Stimulated activated CD8-positive, alpha-beta memory T cell treated with anti-CD3 and anti-CD28 coated beads, Interleukin-7, amount 100 ng/mL, for 1 hour (primary cell): ENCODE results near the gene GAPT.

Experiments
- DNase-seq, 2 donors: peaks; one replicate each; pipeline ENCODE4 v3.0.0-alpha.2; 2020; ENCODE audit warnings: low read depth in 2 of 2

The GAPT gene

DNA sequence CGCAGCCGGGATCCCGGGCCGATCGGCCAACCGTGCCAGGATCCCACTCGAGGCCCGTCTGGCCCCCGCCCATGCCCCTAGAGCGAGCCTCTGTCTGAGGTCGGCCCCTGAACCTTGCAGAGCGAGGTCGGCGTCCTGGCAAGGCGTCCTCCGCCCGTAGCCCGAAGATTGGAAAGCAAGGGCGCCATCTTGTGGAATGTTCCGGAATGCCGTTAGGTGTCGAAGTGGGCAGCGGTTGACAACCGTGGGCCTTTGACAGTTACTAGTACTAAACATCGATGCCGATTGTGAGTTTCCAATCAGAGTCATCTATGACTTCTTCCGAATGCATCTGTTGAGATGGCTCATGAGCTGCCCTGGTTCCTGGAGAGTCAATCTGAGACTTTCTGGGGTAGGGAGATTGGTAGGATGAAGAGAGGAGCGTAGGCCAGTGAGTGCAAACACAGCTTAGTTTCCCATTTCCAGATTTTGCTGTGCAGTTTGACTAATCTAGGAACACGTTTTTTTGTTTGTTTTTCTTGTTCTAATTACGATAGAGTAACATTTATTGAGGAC is 30.4 kb upstream of the GAPT start:
- peak; percentile 81 to 86 for DNase-seq

DNA sequence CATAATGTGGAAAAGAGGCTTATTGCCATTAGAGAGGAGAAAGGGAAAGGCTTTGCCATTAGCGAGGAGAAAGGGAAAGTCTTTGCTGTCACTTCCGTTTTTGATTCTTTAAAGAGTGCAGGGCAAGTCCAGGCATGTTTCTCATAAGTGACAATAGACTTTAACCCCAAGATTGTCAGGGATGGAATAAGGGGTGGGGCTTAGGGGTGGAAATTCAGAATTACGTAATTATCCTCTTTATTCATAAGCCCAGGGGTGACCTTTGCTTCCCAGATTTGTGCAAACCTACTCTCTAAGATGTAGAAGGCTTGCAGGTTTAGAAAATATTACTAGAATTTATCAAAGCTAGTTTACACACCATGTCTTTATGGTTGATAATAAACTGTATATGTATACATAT is 29.1 kb upstream of the GAPT start:
- no peak for DNase-seq

DNA sequence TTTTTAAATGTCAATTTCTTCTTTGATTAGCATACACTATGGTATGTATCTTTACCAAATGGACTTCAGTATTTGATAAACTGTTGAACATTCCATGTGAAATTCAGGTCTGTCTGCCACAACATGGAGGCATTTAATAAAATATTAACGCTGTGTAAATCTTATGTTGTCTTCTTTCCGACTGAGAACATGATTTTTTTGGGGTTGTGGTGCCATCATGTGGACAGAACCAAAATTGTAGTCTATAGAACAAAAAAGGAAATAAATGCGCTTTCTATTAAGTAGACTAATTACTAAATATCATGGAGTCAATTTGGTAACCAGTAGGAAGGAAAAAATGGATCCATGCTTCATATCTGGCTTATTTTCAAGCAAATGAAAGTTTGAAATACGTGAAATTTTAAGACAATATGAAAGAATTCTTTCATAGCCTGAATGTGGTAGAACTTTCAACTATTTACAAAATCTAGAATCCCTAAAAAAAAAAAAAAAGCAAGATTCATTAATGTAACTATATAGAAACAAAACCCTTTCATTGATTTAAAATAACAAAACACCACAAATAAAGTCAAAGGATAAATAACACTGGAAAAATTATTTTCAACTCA is 28.5 kb upstream of the GAPT start:
- DNase-seq, result no peak

DNA sequence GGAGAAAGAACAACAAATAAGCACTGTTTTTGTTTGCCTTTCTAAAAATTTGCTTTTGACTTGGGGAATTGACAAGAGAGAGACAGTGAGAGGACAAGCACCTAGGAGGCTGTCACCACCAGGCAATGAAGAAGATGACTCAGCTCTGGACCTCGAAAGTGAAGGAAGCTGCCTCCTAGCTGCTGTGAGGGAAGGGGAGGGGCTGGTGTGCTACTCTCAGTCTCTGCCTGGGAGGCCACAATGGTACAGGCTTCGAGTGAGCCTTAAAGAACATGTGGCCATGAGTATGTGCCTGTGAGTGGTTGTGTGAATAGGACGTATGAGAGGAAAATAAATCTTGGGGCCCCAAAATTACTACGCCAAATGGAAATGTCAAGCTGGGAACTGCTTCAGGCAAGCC is 24.3 kb upstream of the GAPT start:
- DNase-seq, result no peak

DNA sequence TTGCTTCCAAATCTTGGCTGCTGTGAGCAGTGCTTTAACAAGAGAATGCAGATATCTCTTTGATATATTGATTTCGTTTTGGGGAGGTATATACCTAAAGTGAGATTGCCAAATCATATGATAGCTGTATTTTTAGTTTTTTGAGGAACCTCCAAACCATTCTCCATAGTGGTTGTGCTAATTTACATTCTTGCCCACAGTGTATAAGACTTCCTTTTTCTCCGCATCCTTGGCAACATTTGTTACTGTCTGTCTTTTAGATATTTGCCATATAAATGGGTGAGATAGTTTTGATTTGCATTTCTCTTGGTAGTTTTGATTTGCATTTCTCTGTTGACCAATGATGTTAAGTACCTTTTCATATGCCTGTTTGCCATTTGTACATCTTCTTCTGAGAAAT is 21.3 kb upstream of the GAPT start:
- no peak for DNase-seq

DNA sequence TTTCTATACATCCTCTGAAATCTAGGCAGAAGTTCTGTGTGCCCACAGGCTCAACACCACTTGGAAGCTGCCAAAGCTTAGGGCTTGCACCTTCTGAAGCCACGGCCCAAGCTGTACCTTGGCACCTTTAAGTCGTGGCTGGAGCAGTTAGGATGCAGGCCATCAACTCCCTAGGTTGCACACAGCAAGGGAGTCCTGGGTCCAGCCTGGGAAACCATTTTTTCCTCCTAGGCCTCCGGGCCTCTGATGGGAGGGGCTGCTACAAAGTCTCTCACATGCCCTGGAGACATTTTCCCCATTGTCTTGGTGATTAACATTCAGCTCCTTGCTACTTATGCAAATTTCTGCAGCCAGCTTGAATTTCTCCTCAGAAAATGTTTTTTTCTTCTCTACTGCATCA is 15.8 kb upstream of the GAPT start:
- no peak for DNase-seq

DNA sequence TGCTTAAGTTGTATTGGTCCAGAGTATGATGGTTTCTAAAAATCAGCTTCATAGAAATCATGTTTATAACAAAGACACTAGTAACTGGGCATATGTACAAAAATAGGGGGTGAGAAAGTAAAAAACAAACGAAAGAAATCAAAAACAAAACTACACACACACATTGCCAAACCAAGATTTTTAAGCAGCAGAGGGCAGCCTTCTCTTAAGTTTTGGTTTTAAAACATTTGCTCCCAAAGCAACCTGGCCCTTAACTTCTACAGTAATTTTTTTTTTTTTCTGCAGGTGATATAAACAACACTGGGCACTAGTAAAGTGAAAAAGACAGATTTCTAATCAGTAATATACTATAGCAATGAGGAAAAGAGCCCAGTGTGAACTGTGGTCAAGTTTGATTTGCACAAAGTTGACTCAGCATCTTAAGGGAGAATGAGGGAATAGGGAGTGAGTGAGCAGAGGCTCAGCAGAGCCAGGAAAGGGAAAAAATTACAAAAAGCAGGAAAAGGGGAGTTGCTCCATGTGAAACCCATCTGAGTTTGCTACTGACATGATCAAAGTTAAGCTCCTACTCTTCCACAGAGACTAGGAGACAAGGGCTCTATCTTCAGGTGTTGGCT is 13.4 kb upstream of the GAPT start:
- DNase-seq, result no peak

DNA sequence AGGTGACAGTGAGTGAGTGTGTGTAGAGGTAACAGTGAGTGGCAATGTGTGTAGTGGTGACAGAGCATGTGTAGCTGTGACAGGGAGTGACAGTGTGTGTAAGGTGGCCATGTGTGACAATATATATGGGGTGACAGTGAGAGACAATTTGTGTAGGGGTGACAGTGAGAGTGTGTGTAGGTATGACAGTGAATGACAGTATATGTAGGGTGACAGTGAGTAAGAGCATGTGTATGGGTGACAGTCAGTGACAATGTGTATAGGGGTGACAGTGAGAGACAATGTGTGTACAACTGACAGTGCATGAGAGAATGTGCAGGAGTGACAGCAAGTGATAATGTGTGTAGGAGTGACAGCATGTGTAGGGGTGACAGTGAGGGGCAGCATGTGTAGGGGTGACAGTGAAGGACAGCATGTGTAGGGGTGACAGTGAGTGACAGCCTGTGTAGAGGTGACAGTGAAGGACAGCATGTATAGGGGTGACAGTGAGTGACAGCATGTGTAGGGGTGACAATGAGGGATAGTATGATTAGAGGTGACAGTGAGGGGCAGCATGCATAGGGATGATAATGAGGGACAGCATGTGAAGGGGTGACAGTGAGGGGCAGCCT is 10.1 kb upstream of the GAPT start:
- no peak for DNase-seq

DNA sequence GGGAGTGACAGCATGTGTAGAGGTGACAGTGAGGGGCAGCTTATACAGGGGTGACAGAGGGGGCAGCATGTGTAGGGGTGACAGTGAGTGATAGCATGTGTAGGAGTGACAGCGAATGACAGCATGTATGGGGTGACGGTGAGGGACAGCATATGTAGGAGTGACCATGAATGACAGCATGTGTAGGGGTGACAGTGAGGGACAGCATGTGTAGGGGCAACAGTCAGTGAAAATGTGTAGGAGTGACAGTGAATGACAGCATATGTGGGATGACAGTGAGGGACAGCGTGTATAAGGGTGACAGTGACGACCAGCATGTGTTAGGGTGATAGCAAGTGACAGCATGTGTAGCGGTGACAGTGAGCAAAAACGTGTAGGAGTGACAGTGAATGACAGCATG is 9.4 kb upstream of the GAPT start:
- no peak for DNase-seq

DNA sequence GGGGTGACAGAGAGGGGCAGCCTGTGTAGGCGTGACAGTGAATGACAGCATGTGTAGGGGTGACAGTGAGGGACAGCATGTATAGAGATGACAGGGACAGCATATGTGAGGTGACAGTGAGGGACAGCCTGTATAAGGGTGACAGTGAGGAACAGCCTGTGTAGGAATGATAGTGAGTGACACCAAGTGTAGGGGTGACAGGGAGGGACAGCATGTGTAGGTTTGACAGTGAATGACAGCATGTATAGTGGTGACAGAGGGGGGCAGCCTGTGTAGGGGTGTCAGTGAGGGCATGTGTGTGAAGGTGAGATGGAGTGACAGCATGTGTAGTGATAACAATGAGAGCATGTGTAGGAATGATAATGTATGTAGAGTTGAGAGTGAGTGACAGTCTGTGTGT is 8.7 kb upstream of the GAPT start:
- DNase-seq, result no peak

DNA sequence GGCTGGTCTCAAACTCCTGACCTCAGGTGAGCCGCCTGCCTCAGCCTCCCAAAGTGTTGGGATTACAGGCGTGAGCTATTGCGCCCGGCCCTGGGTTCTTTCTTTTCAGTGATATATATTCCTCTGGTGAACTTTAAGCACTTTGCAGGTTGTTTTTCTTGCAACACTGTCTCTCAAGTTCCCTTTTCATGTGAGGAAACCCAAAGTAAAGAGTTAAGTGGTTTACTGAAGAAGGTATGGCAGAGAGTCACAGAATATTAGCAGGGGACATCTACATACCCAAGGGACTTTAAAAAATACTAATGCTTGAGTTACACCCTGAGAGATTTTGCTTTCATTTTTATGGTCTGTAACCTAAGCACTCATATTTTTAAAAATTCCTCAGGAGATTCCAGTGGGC is 6.7 kb upstream of the GAPT start:
- DNase-seq, result no peak

DNA sequence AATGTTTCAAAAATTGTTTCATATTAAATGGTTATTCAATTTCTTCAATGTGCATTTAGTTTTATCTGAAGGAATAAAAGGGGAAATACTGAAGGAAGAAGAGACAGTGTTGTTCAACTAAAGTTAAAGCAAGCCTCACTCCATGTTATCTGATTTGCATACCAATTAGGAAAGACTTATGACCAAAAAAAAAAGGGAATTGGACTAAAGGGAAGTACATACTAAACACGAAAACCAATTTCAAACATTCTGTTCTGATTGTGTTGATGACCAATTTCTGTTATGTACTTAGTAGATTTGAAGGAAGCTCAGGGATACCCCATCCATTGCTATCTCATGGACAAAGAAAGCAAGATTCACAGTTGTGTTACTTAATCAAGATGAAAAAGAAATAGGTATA is 4.9 kb upstream of the GAPT start:
- no peak for DNase-seq

DNA sequence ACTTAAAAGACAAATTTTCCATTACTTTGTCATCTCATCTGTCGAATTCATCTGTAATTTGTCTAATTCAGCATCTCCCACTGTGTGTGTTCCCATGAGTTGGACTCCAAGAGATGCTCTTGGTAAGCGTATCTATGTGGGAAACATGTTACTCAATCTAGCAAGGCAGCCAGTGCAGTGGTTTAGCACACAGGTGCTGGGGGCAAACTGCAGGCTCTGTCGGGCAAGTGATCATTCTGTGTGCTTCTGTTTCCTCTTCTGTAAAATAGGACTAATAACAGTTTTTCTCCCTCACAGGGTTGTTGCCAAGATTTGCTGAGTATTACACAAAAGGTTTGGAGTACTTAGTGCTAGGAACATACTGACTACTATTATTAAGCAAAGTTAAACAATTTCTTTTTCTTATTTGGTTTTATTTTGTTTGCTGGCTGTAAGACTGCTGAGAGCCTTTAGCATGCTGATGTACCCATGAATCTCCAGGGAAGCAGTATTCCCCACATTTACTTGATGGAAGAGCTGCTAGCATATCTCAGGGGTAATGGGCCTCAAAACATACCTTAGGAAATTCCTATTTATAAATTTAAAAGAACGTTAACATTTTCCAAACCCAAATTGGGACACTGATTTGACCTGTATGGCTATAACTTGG is 709 bp upstream of the GAPT start:
- DNase-seq, result no peak

DNA sequence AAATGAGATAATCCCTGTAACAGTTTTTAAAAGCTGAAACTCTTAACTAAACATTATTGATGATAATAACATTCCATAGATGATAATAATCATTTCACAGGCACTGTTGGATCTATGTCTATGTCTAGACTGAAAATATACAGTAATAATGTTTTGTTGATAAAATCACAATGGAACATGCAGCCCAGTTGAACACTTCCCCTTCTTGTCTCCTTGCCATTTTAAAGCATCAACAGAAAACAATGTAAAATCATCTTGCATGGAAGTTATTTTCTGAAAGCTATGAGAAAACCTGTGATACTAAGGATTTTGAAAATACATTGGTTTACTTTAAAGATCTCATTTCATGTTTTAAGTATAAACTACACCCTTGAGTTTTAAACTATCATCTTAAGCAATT is 1.9 kb downstream of the GAPT start:
- DNase-seq, result no peak

DNA sequence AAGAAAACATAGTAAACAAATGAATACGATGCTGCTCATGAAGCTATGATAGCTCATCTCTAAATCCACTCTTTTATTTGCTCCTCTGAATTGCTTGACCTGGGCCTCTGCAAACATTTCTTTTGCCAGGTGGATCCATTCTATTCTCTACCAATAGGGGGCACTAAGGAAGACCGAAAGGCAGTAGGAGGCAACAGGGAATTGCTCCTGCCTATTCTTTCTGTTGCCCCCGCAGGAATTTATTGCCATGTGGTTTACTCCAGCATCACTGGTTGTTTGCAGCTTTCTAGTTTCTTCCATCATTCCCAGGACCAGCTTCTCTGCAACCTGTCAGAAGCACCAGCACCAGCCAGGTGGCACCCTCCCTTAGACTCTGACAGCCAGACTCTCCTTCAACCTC is 5.3 kb downstream of the GAPT start:
- DNase-seq, result no peak

DNA sequence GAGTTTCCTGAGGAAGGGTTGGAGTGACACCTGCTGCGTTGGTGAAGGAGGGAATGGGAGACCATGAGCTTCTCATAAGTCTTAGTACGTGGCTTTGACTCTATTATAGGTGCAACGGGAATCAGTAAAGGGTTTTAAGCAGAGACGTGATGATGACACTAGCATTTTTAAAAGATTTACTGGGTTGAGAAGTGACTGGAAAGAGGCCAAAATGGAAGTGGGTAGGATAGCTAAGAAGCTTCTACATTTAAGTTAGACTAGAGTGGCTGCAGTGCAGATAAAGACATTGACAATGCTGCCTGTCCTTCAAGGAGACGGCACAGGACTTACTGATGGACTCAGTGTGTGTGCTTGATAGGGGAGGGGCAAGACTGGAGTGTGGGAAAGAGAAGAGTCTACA is 6.2 kb downstream of the GAPT start:
- DNase-seq, result no peak

DNA sequence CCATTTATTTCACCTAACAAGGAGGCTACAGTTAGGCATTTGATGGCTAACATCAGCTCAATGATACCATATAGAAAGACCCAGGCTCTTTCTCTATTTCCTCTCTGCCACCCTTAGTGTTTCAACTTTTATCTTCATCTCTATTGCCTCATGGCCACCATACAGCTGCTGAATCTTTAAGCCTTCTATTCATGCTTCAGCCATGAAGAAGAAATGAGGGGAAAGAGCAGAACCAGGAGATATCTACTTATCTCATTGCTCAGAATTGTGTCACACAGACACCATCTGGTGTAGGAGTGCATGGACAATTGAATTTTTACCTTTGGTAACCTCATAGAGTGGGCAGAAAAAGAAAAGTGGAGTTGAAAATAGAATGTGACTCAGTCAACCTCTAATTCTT is 6.7 kb downstream of the GAPT start:
- no peak for DNase-seq

DNA sequence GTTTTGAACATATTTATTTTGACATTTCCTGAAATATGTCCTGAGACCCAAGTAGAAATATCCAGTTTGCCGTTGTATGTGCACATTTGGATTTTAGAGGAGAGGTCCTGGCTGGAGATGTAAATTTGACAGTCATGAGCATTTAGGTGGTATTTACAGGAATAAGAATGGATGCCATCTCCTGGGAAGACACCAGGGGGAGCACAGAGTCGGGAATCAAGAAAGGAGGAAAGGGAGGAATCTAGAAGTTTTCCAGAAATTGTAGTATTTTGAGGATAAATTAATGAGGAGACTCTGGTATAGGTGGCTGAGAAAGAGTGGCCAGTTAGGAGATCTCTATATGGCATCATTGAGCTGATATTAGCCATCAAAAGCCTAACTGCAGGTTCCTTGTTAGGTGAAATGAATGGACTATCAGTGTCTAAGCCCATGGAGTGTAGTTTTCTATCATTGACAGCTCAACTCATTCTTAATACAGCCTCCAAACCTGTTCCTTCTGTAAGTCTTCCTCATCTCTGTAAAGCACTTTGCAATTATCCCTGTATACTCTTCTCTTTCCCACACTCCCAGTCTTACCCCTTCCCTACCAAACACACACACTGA is 7.2 kb downstream of the GAPT start:
- DNase-seq, result no peak

DNA sequence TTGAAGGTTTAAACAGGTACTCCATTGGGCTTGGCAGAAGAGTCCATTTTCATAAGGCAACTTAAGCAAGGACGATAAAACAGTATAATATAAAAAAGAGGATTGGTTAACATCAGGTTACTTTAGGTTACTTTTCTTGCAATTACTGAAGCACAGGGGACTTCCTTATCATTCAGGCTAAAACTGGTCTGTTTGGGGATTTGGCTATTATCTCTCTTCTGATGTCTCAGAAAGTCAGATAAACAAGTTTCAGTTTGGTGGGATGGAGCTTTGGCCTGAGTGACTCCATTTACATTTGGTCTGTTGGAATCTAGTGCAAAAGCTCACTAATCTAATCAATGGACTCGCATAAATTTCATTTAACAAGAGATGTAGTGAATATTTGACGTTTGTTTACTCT is 8.0 kb downstream of the GAPT start:
- no peak for DNase-seq

DNA sequence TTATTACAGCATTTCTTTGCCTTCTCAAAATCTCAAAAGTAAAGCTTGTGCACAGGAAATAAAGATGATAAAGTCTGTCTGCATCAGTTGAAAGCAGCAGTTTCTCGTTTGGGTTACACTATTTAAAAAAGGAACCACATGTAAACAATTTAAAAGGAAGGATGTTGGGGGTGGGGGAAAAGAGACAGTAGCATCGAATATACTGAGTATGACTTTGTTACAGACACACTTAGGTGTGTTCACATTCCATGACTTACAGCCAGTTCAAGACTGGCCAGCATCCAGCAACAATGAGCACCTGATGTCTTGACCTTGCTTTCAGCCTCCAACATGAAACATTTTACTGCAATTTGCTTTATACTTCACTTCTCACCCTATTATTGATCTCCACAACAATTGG is 8.7 kb downstream of the GAPT start:
- no peak for DNase-seq

DNA sequence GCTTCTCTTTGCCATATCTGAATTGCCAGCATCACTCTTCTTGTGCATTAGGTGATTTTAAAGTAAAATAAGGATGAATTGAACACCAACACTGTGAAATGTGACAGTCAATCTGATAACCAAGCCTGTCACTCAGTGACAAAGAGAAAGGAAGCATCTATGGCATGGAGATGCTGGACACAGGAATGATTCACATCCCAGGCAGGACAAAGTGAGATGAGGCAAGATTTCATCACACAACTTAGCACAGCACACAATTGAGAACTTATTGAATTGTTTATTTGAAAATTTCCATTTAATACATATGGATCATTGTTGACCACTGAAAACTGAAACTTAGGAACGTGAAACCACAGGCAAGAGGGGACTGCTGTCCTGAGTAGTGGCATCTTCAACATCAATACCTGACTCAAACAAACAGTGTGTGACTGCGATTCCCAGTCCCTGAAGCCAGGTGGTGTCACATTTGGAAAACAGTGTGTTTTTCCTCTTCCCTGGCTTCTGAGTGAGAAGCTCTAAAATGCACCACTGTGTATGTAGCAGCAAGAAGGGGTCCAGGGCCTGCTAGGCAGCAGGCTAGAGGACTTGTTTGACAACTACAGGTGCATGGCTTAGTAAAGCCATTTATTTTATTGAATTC is 10.7 kb downstream of the GAPT start:
- DNase-seq, result no peak

DNA sequence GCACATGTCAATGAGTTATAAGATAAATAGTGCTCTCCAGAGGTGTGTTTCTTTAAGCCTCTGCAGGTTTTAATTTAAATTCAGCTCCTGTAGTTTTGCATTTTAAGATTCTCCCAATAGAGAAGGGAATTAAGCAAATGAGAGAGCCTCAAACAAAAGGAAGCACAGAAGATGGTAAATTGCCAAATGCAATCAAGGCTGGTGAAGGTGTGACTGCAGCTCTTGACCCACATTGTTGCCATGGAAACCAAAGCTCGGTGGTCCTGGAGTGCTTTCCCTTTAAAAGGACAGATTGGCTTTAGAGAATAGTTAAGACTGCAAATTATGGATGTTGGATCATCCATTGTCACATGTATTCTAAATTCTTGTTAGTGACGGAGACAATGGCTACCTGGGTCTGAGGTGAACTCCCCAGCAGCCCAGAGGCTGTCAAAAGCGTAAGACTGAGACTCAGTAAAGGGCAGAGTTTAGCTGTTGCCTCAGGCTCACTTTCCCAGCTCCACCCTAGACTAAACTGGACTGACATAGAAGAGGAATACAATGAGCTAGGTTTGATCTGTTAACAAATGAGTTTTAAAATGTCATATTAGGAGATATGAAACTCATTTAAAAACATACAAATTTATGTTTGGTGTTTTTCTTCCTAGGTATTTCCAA is 12.3 kb downstream of the GAPT start:
- no peak for DNase-seq
